Measurements from ENCODE around the gene TNC. TPM values are rescaled to one million over a fixed set of nuclear protein-coding genes. Genes with fewer than 3 reads are reported as not detected.

The TNC gene
- total RNA-seq, 4 donors from 2014 or later, result 59.2 to 154 (median 99.3) TPM

DNA sequence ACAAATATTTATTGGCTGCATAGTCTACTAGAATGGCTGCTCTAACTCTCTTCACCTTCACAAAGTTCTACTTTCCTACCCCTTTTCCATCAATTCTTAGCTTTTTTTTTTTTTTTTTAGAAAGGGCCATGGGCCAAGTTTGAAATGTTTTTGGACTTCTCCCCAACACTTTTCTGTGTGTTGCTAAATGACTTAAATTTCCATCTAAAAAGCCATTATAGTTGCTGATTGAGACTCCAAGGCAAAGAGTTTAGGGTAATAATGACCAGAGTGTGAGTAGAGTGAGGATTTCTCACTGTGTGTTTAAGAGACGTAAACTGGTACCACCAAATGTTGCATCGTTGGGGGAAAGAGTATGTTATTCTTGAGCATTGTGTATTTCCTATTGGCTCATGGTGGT lies 24.4 kb downstream of the TNC start:
- no peak for DNase-seq (ENCODE audit: low spot score in 2 of 2)
- TF ChIP-seq POLR2A (IDR thresholded peaks at IDR 0.05), result no peak
- TF ChIP-seq, protein P1, sequence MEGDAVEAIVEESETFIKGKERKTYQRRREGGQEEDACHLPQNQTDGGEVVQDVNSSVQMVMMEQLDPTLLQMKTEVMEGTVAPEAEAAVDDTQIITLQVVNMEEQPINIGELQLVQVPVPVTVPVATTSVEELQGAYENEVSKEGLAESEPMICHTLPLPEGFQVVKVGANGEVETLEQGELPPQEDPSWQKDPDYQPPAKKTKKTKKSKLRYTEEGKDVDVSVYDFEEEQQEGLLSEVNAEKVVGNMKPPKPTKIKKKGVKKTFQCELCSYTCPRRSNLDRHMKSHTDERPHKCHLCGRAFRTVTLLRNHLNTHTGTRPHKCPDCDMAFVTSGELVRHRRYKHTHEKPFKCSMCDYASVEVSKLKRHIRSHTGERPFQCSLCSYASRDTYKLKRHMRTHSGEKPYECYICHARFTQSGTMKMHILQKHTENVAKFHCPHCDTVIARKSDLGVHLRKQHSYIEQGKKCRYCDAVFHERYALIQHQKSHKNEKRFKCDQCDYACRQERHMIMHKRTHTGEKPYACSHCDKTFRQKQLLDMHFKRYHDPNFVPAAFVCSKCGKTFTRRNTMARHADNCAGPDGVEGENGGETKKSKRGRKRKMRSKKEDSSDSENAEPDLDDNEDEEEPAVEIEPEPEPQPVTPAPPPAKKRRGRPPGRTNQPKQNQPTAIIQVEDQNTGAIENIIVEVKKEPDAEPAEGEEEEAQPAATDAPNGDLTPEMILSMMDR (IDR thresholded peaks at IDR 0.05), result no peak
- TF ChIP-seq EP300 (IDR thresholded peaks at IDR 0.05), result no peak
- H3K36me3 ChIP-seq, result no peaks in the 10 kb centered on the region
- H3K4me3 ChIP-seq, result no peak overlapping the region
- H3K27me3 ChIP-seq, result no peaks in the 10 kb centered on the region
- no peak overlapping the region for H3K27ac ChIP-seq
- peaks cover 0 to 9% (median 4%) of the 10 kb centered on the region in 4 donors for H3K4me1 ChIP-seq
- H3K9me3 ChIP-seq, result no peaks in the 10 kb centered on the region
- WGBS, 2 donors, result 69 to 78% methylated on average over 2 of the region's 2 CpGs

DNA sequence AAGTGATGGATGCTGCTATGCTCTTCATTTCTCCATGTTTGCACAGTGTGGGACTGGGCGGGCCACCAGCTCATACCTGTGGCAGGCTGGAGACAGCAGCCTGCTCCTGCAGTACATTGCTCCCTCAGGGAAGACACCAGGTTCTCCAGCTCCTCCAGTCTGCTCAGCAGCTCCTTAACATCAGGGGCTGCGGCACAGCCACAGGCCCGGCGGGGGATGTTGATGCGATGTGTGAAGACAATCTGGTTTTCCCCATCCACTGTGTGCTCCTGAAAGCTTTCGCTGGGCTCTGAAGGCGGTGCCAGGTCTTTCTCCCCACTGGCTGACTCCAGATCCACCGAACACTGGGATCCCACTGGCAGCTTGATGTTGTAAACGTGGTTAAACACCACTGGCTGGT lies 27.5 kb downstream of the TNC start:
- WGBS, 2 donors, result 95 to 100% methylated on average over 8 to 9 of the region's 9 CpGs
- Histone ChIP-seq H3K27me3 (no peaks in the 10 kb centered on the region), H3K36me3 (peaks cover 0 to 15% (median 0%) of the 10 kb centered on the region in 3 donors), H3K4me1 (no peaks in the 10 kb centered on the region), H3K4me3 (no peak overlapping the region), H3K9me3 (no peaks in the 10 kb centered on the region), H3K27ac (no peak overlapping the region)
- DNase-seq (ENCODE audit: low spot score in 2 of 2), result no peak
- TF ChIP-seq, protein P1 (IDR thresholded peaks at IDR 0.05), result no peak
- TF ChIP-seq EP300 (IDR thresholded peaks at IDR 0.05) (no peak), POLR2A (IDR thresholded peaks at IDR 0.05) (no peak)

DNA sequence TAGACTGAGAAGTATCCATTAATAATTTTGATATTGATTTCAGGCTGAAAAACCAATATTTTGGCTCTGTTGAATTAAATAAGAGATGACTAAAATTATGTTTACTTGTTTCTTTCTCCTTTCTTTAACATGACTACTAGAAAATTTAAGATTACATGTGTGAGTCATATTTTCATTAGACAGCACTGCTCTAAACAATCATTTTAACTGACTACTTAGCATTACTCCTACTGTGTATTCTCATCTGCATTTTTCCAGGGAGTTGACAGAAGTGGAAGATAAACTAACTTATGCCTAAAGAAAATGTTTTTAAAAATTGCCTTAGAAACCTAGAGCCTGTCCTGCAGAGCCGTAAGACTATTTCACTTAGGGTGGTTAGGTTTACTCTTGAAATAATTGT lies 29.1 kb downstream of the TNC start:
- Histone ChIP-seq H3K4me1 (no peaks in the 10 kb centered on the region), H3K27ac (no peak overlapping the region), H3K4me3 (no peak overlapping the region), H3K9me3 (no peaks in the 10 kb centered on the region), H3K27me3 (no peaks in the 10 kb centered on the region), H3K36me3 (peaks cover 0 to 20% (median 0%) of the 10 kb centered on the region in 3 donors)
- TF ChIP-seq POLR2A (IDR thresholded peaks at IDR 0.05), result no peak
- TF ChIP-seq EP300 (IDR thresholded peaks at IDR 0.05), result no peak
- no peak for DNase-seq (ENCODE audit: low spot score in 2 of 2)
- WGBS, 2 donors, result 92 to 97% methylated on average over 1 of the region's 1 CpG

DNA sequence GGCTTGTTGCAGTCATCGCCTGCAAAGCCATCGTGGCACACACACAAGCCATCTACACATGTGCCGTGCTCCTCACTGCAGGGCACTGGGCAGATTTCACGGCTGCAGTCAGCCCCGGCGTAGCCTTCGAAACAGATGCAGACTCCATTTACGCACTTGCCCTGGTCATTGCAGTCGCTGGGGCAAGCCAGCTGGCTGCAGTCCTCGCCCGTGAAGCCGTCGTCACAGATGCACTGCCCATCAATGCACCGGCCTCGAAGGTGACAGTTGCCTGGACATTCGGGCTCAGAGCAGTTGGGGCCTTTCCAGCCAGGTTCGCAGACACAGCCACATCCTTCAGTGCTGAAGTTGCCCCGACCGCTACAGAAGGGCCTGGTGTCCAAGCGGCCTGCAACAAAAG lies 31.1 kb downstream of the TNC start:
- Histone ChIP-seq H3K9me3 (no peaks in the 10 kb centered on the region), H3K27ac (no peak overlapping the region), H3K36me3 (peaks cover 0 to 20% (median 0%) of the 10 kb centered on the region in 3 donors), H3K4me3 (no peak overlapping the region), H3K27me3 (no peaks in the 10 kb centered on the region), H3K4me1 (no peaks in the 10 kb centered on the region)
- 96% methylated on average over 10 to 13 of the region's 20 CpGs for WGBS, 2 donors
- no peak for DNase-seq (ENCODE audit: low spot score in 2 of 2)
- TF ChIP-seq EP300 (IDR thresholded peaks at IDR 0.05) (no peak), POLR2A (IDR thresholded peaks at IDR 0.05) (no peak)
- TF ChIP-seq, protein P1 (IDR thresholded peaks at IDR 0.05), result no peak

DNA sequence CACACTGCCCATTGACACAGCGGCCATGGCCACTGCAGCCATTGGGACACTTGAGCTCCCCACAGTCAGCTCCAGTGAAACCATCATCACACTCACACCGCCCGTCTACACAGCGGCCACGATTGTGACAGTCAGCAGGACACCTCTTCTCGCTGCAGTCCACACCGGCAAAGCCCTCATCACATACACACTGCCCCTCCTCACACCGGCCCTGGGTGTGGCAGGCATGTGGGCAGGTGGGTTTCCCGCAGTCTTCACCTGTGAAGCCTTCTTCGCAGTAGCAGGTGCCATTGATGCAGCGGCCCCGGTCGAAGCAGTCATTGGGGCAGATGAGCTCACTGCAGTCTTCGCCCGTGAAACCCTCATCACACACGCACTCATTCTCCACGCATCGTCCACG lies 31.5 kb downstream of the TNC start:
- WGBS, 2 donors, result 95 to 98% methylated on average over 17 to 19 of the region's 19 CpGs
- TF ChIP-seq EP300 (IDR thresholded peaks at IDR 0.05) (no peak), POLR2A (IDR thresholded peaks at IDR 0.05) (no peak)
- TF ChIP-seq, protein P1 (IDR thresholded peaks at IDR 0.05), result no peak
- no peak for DNase-seq (ENCODE audit: low spot score in 2 of 2)
- H3K27ac ChIP-seq, result no peak overlapping the region
- H3K4me1 ChIP-seq, result no peaks in the 10 kb centered on the region
- no peak overlapping the region for H3K4me3 ChIP-seq
- no peaks in the 10 kb centered on the region for H3K27me3 ChIP-seq
- H3K36me3 ChIP-seq, result peaks cover 0 to 20% (median 0%) of the 10 kb centered on the region in 3 donors
- H3K9me3 ChIP-seq, result no peaks in the 10 kb centered on the region
